Gastroesophageal sphincter (tissue), 3 donors: ENCODE data around the gene SMURF1.

Experiments used
- CTCF ChIP-seq, 4 experiments: fragments of 200-600 bp in 2 of 4; fragments of 450-650 bp in 2 of 4; sonication (generic) in 1 of 4; IDR thresholded peaks; one replicate each; pipeline ENCODE4 v1.5.1; 2017 to 2019; ENCODE audit warnings: antibody characterized with exemption in 4 of 4, mild to moderate bottlenecking in 2 of 4, moderate library complexity in 2 of 4
- EP300 ChIP-seq: sonication (generic); formaldehyde crosslinking; IDR thresholded peaks from one replicate; pipeline ENCODE4 v1.6.1; 2017; ENCODE audit warnings: antibody characterized with exemption, mild to moderate bottlenecking
- POLR2A ChIP-seq, 2 donors: fragments of 450-650 bp; IDR thresholded peaks; one replicate each; pipeline ENCODE4 v1.6.1; 2017; ENCODE audit warnings: antibody characterized with exemption in 2 of 2, mild to moderate bottlenecking in 2 of 2, moderate library complexity in 1 of 2

GRCh38 chr7:99010281-99010680 is 133.6 kb downstream of the SMURF1 start:
- no peak for TF ChIP-seq POLR2A (IDR thresholded peaks at IDR 0.05)
- TF ChIP-seq EP300: no peak
- no peak for TF ChIP-seq CTCF (IDR thresholded peaks at IDR 0.05)
